Brain microvascular endothelial cell (primary cell): ENCODE measurements around the gene MED27.

Source experiments
- DNase-seq: peaks from one replicate; pipeline ENCODE4 v3.0.0-alpha.2; 2020
- H3K27ac ChIP-seq: fragments of 250-450 bp; sonication (Bioruptor Pico); 2 replicates; pipeline ENCODE4 v1.5.1; 2020; ENCODE audit warnings: mild to moderate bottlenecking, moderate library complexity
- H3K27me3 ChIP-seq: fragments of 250-450 bp; sonication (Bioruptor Pico); replicated peaks from 2 replicates; pipeline ENCODE4 v1.5.1; 2020; ENCODE audit warnings: mild to moderate bottlenecking
- H3K36me3 ChIP-seq: fragments of 250-450 bp; sonication (Bioruptor Pico); replicated peaks from 2 replicates; pipeline ENCODE4 v1.5.1; 2020; ENCODE audit warnings: mild to moderate bottlenecking
- H3K4me3 ChIP-seq: 2 replicates; pipeline ENCODE4 v1.5.1; 2011; ENCODE audit warnings: low read depth, mild to moderate bottlenecking, control low read depth, low read length, moderate library complexity
- in situ Hi-C: cut with HindIII; loops from 2 replicates; pipeline ENCODE4 v1.10.0; 2017; ENCODE audit warnings: low sequenced_read_pairs, low pct_ligation_motif_present
- TF ChIP-seq, protein P1 (sequence below): IDR thresholded peaks from 2 replicates; pipeline ENCODE4 v1.5.1; 2011; ENCODE audit warnings: low read depth, mild to moderate bottlenecking, moderate library complexity, low read length, control low read depth, inconsistent platforms; ENCODE audit errors: missing control alignments

Gene MED27

DNA sequence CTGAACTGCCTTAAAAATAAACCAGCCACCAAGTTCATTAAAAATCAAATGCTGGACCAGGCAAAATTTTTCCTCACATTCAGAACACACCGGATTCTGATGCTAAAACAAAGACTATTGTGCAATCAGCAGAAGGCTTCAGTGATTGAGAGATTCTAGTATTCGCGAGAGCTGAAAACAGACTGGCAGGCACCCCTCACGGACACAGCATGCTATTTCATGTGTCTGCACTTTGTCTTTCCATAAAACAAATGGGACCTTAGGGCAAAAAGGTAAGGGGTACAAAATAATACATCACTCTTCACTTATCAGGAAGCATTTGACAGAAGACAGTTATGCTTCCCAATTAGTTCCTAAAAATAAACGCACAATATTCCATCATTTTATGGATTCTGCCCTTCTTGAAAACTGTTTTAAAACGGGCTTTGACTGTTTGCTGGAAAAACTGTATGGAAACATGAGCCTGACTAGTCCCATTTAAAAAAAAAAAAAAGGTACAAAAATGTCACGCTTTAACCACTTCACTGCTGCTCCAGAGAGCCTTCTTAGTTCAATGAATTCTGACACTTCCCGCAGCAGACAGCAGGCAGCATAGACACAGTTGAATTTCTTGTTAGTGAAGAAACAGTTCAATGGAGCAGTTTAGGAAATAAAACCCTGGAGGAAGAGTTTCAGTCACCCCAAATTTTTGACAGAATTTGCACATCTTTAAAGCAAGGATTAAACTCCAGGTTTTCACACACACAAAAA, 99.2 kb downstream of the MED27 start:
- no peak overlapping the region for H3K27ac ChIP-seq
- H3K27me3 ChIP-seq: no peaks in the 10 kb centered on the region
- H3K4me3 ChIP-seq: no peak overlapping the region
- no peak for DNase-seq
- in situ Hi-C loops: no loop called here
- TF ChIP-seq, protein P1, sequence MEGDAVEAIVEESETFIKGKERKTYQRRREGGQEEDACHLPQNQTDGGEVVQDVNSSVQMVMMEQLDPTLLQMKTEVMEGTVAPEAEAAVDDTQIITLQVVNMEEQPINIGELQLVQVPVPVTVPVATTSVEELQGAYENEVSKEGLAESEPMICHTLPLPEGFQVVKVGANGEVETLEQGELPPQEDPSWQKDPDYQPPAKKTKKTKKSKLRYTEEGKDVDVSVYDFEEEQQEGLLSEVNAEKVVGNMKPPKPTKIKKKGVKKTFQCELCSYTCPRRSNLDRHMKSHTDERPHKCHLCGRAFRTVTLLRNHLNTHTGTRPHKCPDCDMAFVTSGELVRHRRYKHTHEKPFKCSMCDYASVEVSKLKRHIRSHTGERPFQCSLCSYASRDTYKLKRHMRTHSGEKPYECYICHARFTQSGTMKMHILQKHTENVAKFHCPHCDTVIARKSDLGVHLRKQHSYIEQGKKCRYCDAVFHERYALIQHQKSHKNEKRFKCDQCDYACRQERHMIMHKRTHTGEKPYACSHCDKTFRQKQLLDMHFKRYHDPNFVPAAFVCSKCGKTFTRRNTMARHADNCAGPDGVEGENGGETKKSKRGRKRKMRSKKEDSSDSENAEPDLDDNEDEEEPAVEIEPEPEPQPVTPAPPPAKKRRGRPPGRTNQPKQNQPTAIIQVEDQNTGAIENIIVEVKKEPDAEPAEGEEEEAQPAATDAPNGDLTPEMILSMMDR: no peak
- no peaks in the 10 kb centered on the region for H3K36me3 ChIP-seq

DNA sequence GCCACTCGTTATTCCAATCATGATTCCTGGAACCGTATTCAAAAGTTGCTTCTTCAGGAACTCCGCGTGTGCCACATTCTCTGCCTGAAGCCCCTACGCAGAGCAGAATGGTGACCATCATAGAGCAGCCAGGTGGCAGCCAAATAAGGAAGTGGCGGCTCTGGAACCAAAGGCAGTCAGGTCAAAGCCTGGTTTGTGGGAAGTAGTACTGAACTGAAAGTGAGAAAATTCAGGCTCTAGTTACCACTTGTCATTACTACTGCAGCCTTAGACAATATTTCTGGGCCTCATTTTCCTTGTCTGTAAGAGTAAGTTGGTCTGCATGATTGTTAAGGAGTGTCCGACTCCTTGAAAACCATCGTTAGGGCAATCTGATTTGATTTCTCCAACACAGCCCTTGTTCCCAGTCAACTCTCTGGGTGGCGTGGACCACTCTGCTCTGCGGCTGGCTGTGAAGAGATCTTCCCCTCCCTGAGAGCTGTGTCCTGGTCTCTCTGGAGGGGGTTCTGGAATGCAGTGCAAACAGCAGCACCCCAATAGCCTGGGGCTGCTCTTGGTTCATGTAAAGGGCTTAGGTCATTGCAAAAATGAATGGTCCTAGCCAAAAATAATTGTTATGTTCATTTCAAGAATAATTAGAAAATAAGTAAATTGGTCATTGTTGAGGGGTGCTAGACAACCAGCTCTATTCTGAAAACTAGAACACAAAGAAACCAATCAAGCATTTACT, 102.4 kb downstream of the MED27 start:
- TF ChIP-seq, protein P1: no peak
- H3K27me3 ChIP-seq: no peaks in the 10 kb centered on the region
- H3K36me3 ChIP-seq: no peaks in the 10 kb centered on the region
- no peak overlapping the region for H3K27ac ChIP-seq
- in situ Hi-C loops: no loop called here
- H3K4me3 ChIP-seq: no peak overlapping the region
- DNase-seq: no peak

DNA sequence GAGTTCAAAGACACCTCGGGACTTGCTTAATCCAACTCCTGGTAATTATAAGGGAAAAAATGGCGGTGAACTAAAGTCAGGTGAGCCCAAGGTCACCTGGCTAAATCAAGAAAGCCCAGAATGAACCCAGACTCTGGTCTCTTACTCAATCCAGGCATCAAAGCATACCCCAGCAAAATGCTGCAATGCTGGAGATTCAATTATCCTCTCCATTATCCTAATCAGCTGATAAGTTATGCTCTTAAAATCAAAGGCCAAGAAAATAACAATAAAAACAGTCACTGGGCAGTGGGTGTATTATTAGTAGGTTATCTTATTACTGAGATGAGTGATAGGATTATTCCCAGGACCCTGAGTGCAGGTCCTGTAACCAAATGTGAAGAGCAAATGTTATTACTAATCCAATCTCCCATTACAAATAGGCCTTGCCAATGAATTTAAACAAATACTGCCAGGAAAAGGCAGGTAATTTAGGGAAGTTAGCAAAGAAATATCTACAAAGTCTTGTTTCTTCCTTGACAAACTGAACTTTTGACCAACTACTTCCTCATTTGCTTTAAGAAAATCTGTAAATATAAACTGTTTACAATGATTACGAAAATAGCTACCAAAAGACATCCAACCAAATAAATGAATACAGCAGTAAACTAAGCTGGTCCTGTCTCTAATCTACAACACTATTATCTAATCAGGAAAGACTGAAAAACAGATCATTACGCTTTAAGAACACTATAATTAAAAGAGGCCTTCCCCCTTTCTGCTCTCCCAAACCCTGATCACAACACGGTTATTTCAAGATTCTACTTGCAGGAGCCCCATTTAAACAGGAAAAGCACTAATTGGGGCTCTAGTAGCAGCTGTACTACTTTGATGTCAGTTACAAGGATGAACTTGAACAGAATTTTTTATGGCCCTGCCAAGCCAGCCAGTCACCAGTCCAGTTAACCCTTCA, 103.2 kb downstream of the MED27 start:
- Histone ChIP-seq H3K27ac (no peak overlapping the region), H3K27me3 (no peaks in the 10 kb centered on the region), H3K36me3 (no peaks in the 10 kb centered on the region), H3K4me3 (no peak overlapping the region)
- TF ChIP-seq, protein P1: no peak
- DNase-seq: no peak
- in situ Hi-C loops: no loop called here

DNA sequence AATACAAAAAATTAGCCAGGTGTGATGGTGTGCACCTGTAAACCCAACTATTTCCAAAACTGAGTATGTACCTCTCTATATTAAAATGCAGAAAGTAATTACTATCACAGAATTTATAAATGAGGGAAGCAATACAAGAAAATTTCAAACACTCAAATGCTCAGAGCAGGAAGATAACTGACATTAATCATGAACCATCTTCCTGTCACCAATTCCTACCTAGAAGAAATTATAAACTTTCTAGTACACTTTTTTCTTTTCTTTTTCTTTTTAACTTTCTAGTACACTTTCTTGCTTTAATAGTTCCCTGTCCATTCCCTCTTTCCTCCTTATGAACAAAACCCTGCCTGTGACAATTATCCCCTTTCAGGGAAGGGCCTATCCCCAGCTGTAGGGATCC, 106.8 kb downstream of the MED27 start:
- in situ Hi-C loops: no loop called here
- no peaks in the 10 kb centered on the region for H3K36me3 ChIP-seq
- no peak for DNase-seq

DNA sequence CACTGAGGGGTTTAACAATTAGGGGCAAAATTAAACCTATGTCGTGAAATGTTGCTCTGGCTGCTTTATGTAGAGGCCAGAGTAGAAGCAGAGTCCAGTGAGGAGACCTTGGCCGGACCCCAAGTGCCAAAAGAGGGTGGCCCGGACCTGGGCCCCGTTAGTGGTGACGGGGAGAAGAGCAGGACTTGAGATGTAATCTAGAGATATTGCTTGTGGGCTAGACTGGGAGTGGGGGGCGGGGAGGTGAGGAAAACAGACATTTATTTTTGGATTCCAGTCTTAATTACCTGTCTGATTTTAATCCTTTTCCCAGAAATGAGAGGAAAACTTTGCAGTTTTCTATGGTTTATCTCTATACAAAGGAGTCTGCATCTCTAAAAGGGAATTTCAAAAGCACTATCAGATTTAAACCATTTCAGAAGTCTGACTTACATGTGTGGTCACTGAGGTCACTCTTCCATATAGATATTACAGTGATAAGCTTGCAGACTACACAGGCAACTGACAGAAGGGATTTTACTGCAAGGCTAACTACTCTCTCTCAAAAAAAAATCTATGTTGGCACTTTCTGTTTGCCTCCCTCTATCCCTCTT, 108.1 kb downstream of the MED27 start:
- H3K4me3 ChIP-seq: no peak overlapping the region
- TF ChIP-seq, protein P1: no peak
- DNase-seq: no peak
- in situ Hi-C loops: no loop called here
- no peak overlapping the region for H3K27ac ChIP-seq
- H3K36me3 ChIP-seq: no peaks in the 10 kb centered on the region
- no peaks in the 10 kb centered on the region for H3K27me3 ChIP-seq

More for the DNA sequence above, 106.8 kb downstream of the MED27 start:
- H3K27me3 ChIP-seq: no peaks in the 10 kb centered on the region
- TF ChIP-seq, protein P1: no peak
- H3K27ac ChIP-seq: no peak overlapping the region
- no peak overlapping the region for H3K4me3 ChIP-seq
